Measurements from ENCODE around the gene ERCC1. TPM values are rescaled to one million over a fixed set of nuclear protein-coding genes. Genes with fewer than 3 reads are reported as not detected.

Gene ERCC1
- total and polyA plus RNA-seq, 2 of the 13 experiments (the other 11 are each of a cell fraction or from before 2014, with no cell fraction given), result 40.0 to 66.4 TPM

DNA sequence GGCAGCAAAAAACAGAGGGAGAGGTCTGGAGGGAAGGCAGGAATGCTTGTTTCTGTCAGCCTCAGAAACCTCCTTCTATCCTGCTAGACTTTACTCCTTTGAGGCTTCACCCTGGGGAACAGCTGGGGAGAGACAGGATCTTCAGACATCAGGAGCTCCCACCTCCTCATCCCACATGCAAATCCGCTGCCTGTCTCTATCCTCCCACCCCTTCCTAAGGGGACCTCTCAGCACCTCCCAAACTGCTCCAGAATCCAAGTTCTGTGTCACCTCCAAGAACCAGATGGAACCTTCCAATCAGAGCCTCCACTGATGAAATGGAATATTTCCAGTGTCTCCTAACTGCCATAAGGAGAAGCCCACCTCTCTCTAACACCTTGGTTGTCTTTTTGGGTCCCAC lies 43.6 kb downstream of the ERCC1 start (continued):
- TF ChIP-seq, protein P1, sequence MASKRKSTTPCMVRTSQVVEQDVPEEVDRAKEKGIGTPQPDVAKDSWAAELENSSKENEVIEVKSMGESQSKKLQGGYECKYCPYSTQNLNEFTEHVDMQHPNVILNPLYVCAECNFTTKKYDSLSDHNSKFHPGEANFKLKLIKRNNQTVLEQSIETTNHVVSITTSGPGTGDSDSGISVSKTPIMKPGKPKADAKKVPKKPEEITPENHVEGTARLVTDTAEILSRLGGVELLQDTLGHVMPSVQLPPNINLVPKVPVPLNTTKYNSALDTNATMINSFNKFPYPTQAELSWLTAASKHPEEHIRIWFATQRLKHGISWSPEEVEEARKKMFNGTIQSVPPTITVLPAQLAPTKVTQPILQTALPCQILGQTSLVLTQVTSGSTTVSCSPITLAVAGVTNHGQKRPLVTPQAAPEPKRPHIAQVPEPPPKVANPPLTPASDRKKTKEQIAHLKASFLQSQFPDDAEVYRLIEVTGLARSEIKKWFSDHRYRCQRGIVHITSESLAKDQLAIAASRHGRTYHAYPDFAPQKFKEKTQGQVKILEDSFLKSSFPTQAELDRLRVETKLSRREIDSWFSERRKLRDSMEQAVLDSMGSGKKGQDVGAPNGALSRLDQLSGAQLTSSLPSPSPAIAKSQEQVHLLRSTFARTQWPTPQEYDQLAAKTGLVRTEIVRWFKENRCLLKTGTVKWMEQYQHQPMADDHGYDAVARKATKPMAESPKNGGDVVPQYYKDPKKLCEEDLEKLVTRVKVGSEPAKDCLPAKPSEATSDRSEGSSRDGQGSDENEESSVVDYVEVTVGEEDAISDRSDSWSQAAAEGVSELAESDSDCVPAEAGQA (IDR thresholded peaks at IDR 0.05; ENCODE audit: low read depth), result no peak
- TF ChIP-seq, protein P1 (CRISPR knock-in tag; IDR thresholded peaks at IDR 0.05; ENCODE audit: borderline replicate concordance), result no peak
- TF ChIP-seq NFIB (CRISPR knock-in tag; IDR thresholded peaks at IDR 0.05; ENCODE audit: borderline replicate concordance), result no peak
- TF ChIP-seq, protein P2, sequence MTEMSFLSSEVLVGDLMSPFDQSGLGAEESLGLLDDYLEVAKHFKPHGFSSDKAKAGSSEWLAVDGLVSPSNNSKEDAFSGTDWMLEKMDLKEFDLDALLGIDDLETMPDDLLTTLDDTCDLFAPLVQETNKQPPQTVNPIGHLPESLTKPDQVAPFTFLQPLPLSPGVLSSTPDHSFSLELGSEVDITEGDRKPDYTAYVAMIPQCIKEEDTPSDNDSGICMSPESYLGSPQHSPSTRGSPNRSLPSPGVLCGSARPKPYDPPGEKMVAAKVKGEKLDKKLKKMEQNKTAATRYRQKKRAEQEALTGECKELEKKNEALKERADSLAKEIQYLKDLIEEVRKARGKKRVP (CRISPR knock-in tag; IDR thresholded peaks at IDR 0.05), result no peak
- TF ChIP-seq ZBTB42 (CRISPR knock-in tag; IDR thresholded peaks at IDR 0.05), result no peak
- TF ChIP-seq, protein P3, sequence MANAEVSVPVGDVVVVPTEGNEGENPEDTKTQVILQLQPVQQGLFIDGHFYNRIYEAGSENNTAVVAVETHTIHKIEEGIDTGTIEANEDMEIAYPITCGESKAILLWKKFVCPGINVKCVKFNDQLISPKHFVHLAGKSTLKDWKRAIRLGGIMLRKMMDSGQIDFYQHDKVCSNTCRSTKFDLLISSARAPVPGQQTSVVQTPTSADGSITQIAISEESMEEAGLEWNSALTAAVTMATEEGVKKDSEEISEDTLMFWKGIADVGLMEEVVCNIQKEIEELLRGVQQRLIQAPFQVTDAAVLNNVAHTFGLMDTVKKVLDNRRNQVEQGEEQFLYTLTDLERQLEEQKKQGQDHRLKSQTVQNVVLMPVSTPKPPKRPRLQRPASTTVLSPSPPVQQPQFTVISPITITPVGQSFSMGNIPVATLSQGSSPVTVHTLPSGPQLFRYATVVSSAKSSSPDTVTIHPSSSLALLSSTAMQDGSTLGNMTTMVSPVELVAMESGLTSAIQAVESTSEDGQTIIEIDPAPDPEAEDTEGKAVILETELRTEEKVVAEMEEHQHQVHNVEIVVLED (CRISPR knock-in tag; IDR thresholded peaks at IDR 0.05; ENCODE audit: borderline replicate concordance), result no peak
- no peak for TF ChIP-seq CC2D1A (CRISPR knock-in tag; IDR thresholded peaks at IDR 0.05)
- TF ChIP-seq ZNF232 (CRISPR knock-in tag; IDR thresholded peaks at IDR 0.05; ENCODE audit: borderline replicate concordance), result no peak
- TF ChIP-seq, protein P4, sequence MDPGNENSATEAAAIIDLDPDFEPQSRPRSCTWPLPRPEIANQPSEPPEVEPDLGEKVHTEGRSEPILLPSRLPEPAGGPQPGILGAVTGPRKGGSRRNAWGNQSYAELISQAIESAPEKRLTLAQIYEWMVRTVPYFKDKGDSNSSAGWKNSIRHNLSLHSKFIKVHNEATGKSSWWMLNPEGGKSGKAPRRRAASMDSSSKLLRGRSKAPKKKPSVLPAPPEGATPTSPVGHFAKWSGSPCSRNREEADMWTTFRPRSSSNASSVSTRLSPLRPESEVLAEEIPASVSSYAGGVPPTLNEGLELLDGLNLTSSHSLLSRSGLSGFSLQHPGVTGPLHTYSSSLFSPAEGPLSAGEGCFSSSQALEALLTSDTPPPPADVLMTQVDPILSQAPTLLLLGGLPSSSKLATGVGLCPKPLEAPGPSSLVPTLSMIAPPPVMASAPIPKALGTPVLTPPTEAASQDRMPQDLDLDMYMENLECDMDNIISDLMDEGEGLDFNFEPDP (CRISPR knock-in tag; conservative IDR thresholded peaks at IDR 0.05), result no peak
